ENCODE measurements around the gene ATG9B. TPM values are rescaled to one million over a fixed set of nuclear protein-coding genes. Genes with fewer than 3 reads are reported as not detected.

Gene ATG9B
- polyA plus RNA-seq (2012; ENCODE audit: low read depth, missing spikeins): 0.71 TPM

- TF ChIP-seq POLR2A (IDR thresholded peaks at IDR 0.05; ENCODE audit: low read depth, low read length): no peak
- no peak for TF ChIP-seq POLR2AphosphoS5 (IDR thresholded peaks at IDR 0.05; ENCODE audit: low read depth, low read length)
- no peak for TF ChIP-seq SPI1 (IDR thresholded peaks at IDR 0.05; ENCODE audit: low read depth, low read length)
- TF ChIP-seq TAF1 (IDR thresholded peaks at IDR 0.05; ENCODE audit: low read depth, low read length): no peak
- no peak for TF ChIP-seq PAX5 (IDR thresholded peaks at IDR 0.05; ENCODE audit: insufficient read depth, low read length, severe bottlenecking)
- no peak for TF ChIP-seq POU2F2 (IDR thresholded peaks at IDR 0.05; ENCODE audit: low read depth, low read length)
- DNase-seq (ENCODE audit: insufficient read length, low spot score): no peak
- no peak for FAIRE-seq
These were observed at the start of gene ATG9B for GRCh38 chr7:151024435-151025056. Gene ATG9B, minus strand, starts transcription at chr7:151024494. Its CDS starts 71 bp downstream, at chr7:151024423.

GRCh38 chr7:151073990-151074389, 49.7 kb upstream of the ATG9B start:
- no peak for FAIRE-seq
- TF ChIP-seq SPI1 (IDR thresholded peaks at IDR 0.05; ENCODE audit: low read depth, low read length) (no peak), POLR2AphosphoS5 (IDR thresholded peaks at IDR 0.05; ENCODE audit: low read depth, low read length) (no peak), POLR2A (IDR thresholded peaks at IDR 0.05; ENCODE audit: low read depth, low read length) (no peak), PAX5 (IDR thresholded peaks at IDR 0.05; ENCODE audit: insufficient read depth, low read length, severe bottlenecking) (no peak), TAF1 (IDR thresholded peaks at IDR 0.05; ENCODE audit: low read depth, low read length) (no peak), POU2F2 (IDR thresholded peaks at IDR 0.05; ENCODE audit: low read depth, low read length) (no peak)
- DNase-seq (ENCODE audit: insufficient read length, low spot score): no peak

- TF ChIP-seq TAF1 (IDR thresholded peaks at IDR 0.05; ENCODE audit: low read depth, low read length) (no peak), PAX5 (IDR thresholded peaks at IDR 0.05; ENCODE audit: insufficient read depth, low read length, severe bottlenecking) (no peak), POLR2A (IDR thresholded peaks at IDR 0.05; ENCODE audit: low read depth, low read length) (no peak), SPI1 (IDR thresholded peaks at IDR 0.05; ENCODE audit: low read depth, low read length) (no peak), POLR2AphosphoS5 (IDR thresholded peaks at IDR 0.05; ENCODE audit: low read depth, low read length) (no peak)
- FAIRE-seq (no peak), DNase-seq (ENCODE audit: insufficient read length, low spot score) (no peak)
These were observed 47.0 kb upstream of the ATG9B start for GRCh38 chr7:151071032-151071866.

GRCh38 chr7:151070574-151070960, 46.3 kb upstream of the ATG9B start:
- TF ChIP-seq POLR2A (IDR thresholded peaks at IDR 0.05; ENCODE audit: low read depth, low read length) (no peak), POLR2AphosphoS5 (IDR thresholded peaks at IDR 0.05; ENCODE audit: low read depth, low read length) (no peak), SPI1 (IDR thresholded peaks at IDR 0.05; ENCODE audit: low read depth, low read length) (no peak), TAF1 (IDR thresholded peaks at IDR 0.05; ENCODE audit: low read depth, low read length) (no peak), PAX5 (IDR thresholded peaks at IDR 0.05; ENCODE audit: insufficient read depth, low read length, severe bottlenecking) (no peak), POU2F2 (IDR thresholded peaks at IDR 0.05; ENCODE audit: low read depth, low read length) (no peak)
- no peak for FAIRE-seq
- no peak for DNase-seq (ENCODE audit: insufficient read length, low spot score)

- DNase-seq (ENCODE audit: insufficient read length, low spot score): no peak
- no peak for TF ChIP-seq SPI1 (IDR thresholded peaks at IDR 0.05; ENCODE audit: low read depth, low read length)
- TF ChIP-seq TAF1 (IDR thresholded peaks at IDR 0.05; ENCODE audit: low read depth, low read length): no peak
- TF ChIP-seq POU2F2 (IDR thresholded peaks at IDR 0.05; ENCODE audit: low read depth, low read length): no peak
- no peak for TF ChIP-seq POLR2AphosphoS5 (IDR thresholded peaks at IDR 0.05; ENCODE audit: low read depth, low read length)
- no peak for TF ChIP-seq PAX5 (IDR thresholded peaks at IDR 0.05; ENCODE audit: insufficient read depth, low read length, severe bottlenecking)
- no peak for TF ChIP-seq POLR2A (IDR thresholded peaks at IDR 0.05; ENCODE audit: low read depth, low read length)
These were observed 45.7 kb upstream of the ATG9B start for GRCh38 chr7:151069841-151070573.

GRCh38 chr7:151068069-151068773, 43.9 kb upstream of the ATG9B start:
- DNase-seq (ENCODE audit: insufficient read length, low spot score): no peak
- no peak for FAIRE-seq
- TF ChIP-seq SPI1 (IDR thresholded peaks at IDR 0.05; ENCODE audit: low read depth, low read length) (no peak), PAX5 (IDR thresholded peaks at IDR 0.05; ENCODE audit: insufficient read depth, low read length, severe bottlenecking) (no peak), POU2F2 (IDR thresholded peaks at IDR 0.05; ENCODE audit: low read depth, low read length) (no peak), TAF1 (IDR thresholded peaks at IDR 0.05; ENCODE audit: low read depth, low read length) (no peak), POLR2A (IDR thresholded peaks at IDR 0.05; ENCODE audit: low read depth, low read length) (no peak), POLR2AphosphoS5 (IDR thresholded peaks at IDR 0.05; ENCODE audit: low read depth, low read length) (no peak)

More at GRCh38 chr7:151069841-151070573, 45.7 kb upstream of the ATG9B start:
- no peak for FAIRE-seq

GRCh38 chr7:151066273-151066974, 42.1 kb upstream of the ATG9B start:
- FAIRE-seq: no peak
- TF ChIP-seq POLR2AphosphoS5 (IDR thresholded peaks at IDR 0.05; ENCODE audit: low read depth, low read length) (no peak), TAF1 (IDR thresholded peaks at IDR 0.05; ENCODE audit: low read depth, low read length) (no peak), POLR2A (IDR thresholded peaks at IDR 0.05; ENCODE audit: low read depth, low read length) (no peak), SPI1 (IDR thresholded peaks at IDR 0.05; ENCODE audit: low read depth, low read length) (no peak), POU2F2 (IDR thresholded peaks at IDR 0.05; ENCODE audit: low read depth, low read length) (no peak), PAX5 (IDR thresholded peaks at IDR 0.05; ENCODE audit: insufficient read depth, low read length, severe bottlenecking) (no peak)
- DNase-seq (ENCODE audit: insufficient read length, low spot score): no peak

GRCh38 chr7:151065516-151065915, 41.2 kb upstream of the ATG9B start:
- FAIRE-seq (no peak), DNase-seq (ENCODE audit: insufficient read length, low spot score) (no peak)
- TF ChIP-seq POLR2AphosphoS5 (IDR thresholded peaks at IDR 0.05; ENCODE audit: low read depth, low read length): no peak
- no peak for TF ChIP-seq PAX5 (IDR thresholded peaks at IDR 0.05; ENCODE audit: insufficient read depth, low read length, severe bottlenecking)
- TF ChIP-seq TAF1 (IDR thresholded peaks at IDR 0.05; ENCODE audit: low read depth, low read length): no peak
- no peak for TF ChIP-seq POLR2A (IDR thresholded peaks at IDR 0.05; ENCODE audit: low read depth, low read length)
- no peak for TF ChIP-seq SPI1 (IDR thresholded peaks at IDR 0.05; ENCODE audit: low read depth, low read length)
- no peak for TF ChIP-seq POU2F2 (IDR thresholded peaks at IDR 0.05; ENCODE audit: low read depth, low read length)
